Chondrocyte (in vitro differentiated cells): ENCODE data around the gene CUL9. TPM values are rescaled to one million over a fixed set of nuclear protein-coding genes. Genes with fewer than 3 reads are reported as not detected.

ENCODE experiments used
- DNase-seq: peaks from one replicate; pipeline ENCODE4 v3.0.0; 2021; ENCODE audit warnings: mixed read lengths, low spot score
- H3K27ac Mint-ChIP-seq: one replicate; pipeline ENCODE4 v1.8.0; 2021; ENCODE audit warnings: mild to moderate bottlenecking, moderate library complexity, mixed read lengths; ENCODE audit not compliant: unreplicated experiment
- H3K27me3 Mint-ChIP-seq: 2 replicates; pipeline ENCODE4 v1.8.0; 2021; ENCODE audit warnings: low read depth, mixed read lengths
- H3K36me3 Mint-ChIP-seq: 2 replicates; pipeline ENCODE4 v1.8.0; 2021; ENCODE audit warnings: low read depth, mixed read lengths
- H3K4me1 Mint-ChIP-seq: 2 replicates; pipeline ENCODE4 v1.8.0; 2021; ENCODE audit warnings: low read depth, mild to moderate bottlenecking, mixed read lengths
- H3K4me3 Mint-ChIP-seq: one replicate; pipeline ENCODE4 v1.8.0; 2021; ENCODE audit warnings: mild to moderate bottlenecking, moderate library complexity, mixed read lengths; ENCODE audit not compliant: unreplicated experiment
- H3K9me3 Mint-ChIP-seq: 2 replicates; pipeline ENCODE4 v1.8.0; 2021; ENCODE audit warnings: low read depth, mixed read lengths
- total RNA-seq: library from RNA; stranded (reverse); gene quantifications from 3 replicates; pipeline ENCODE4 v1.2.1, GENCODE V29; 2021
- TF ChIP-seq, protein P1 (sequence below): fragments of 200-600 bp; sonication (generic); IDR thresholded peaks from 2 replicates; pipeline ENCODE4 v1.5.0; 2021; ENCODE audit warnings: antibody characterized with exemption, mild to moderate bottlenecking, moderate library complexity

Gene CUL9
- total RNA-seq, 1 donor from 2014 or later: 19.8 TPM

DNA sequence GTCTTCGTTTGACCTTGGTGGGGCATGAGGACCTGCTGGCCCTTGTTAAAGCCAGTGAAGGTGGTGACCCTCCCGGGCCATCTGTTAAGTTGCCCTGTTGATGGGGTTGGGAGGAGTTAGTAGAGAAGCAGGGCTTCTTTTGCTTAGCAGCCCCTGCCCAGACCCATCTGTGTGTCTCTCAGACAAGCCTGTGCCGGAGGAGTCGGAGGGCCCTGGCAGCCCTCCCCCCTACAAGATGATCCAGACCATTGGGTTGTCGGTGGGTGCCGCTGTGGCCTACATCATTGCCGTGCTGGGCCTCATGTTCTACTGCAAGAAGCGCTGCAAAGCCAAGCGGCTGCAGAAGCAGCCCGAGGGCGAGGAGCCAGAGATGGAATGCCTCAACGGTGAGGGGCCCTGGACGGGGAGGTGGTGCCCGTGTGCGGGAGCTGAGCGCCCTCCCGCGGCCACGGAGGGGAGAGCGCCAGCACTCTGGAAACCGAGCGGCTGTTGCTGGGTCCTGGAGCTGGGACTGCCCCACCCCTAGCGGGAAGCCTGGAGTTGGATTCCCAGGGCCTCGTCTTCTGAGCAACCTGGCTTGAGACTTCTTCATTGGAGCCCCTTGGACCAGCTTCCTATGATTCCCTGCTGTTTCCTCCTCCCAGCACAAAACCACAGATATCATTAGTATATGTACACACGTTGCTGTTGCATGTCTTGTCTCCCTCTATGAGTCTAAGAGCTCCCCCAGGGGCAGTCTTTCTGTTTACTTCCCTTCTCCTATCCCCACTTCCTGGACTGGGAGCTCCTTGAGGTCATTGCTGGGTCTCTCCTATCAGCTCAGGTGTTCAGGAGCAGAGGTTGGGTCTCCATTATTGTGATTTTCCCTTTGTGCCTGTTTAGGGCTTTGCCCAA is 38.5 kb upstream of the CUL9 start:
- no peaks in the 10 kb centered on the region for H3K9me3 Mint-ChIP-seq
- peaks cover 14% of the 10 kb centered on the region for H3K4me1 Mint-ChIP-seq
- no peak for DNase-seq
- TF ChIP-seq, protein P1, sequence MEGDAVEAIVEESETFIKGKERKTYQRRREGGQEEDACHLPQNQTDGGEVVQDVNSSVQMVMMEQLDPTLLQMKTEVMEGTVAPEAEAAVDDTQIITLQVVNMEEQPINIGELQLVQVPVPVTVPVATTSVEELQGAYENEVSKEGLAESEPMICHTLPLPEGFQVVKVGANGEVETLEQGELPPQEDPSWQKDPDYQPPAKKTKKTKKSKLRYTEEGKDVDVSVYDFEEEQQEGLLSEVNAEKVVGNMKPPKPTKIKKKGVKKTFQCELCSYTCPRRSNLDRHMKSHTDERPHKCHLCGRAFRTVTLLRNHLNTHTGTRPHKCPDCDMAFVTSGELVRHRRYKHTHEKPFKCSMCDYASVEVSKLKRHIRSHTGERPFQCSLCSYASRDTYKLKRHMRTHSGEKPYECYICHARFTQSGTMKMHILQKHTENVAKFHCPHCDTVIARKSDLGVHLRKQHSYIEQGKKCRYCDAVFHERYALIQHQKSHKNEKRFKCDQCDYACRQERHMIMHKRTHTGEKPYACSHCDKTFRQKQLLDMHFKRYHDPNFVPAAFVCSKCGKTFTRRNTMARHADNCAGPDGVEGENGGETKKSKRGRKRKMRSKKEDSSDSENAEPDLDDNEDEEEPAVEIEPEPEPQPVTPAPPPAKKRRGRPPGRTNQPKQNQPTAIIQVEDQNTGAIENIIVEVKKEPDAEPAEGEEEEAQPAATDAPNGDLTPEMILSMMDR: peak; percentile 97
- H3K4me3 Mint-ChIP-seq: no peak overlapping the region
- H3K27ac Mint-ChIP-seq: peak overlapping the region; percentile 57
- peaks cover 18% of the 10 kb centered on the region for H3K36me3 Mint-ChIP-seq
- H3K27me3 Mint-ChIP-seq: no peaks in the 10 kb centered on the region

DNA sequence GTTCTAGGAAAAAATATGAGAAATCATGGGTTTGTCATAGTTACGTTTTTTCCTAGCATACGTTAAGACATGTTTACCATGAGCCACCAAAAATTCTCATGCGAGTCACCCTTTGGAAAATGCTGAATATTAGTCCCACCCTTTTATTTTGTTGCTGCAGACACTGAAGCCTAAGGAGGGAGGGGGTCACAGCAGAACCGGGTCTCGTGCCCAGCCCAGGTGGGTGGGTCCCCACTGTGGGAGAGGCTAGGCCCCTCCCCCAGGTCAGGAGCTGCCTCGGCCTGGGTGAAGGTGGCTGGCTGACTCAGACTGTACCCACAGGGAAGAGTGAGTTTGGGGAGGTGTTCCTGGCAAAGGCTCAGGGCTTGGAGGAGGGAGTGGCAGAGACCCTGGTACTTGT is 37.1 kb upstream of the CUL9 start:
- TF ChIP-seq, protein P1: no peak
- Mint-ChIP-seq H3K27ac (no peak overlapping the region), H3K4me3 (no peak overlapping the region), H3K4me1 (peaks cover 23% of the 10 kb centered on the region), H3K27me3 (no peaks in the 10 kb centered on the region), H3K36me3 (peaks cover 18% of the 10 kb centered on the region), H3K9me3 (no peaks in the 10 kb centered on the region)
- DNase-seq: no peak

DNA sequence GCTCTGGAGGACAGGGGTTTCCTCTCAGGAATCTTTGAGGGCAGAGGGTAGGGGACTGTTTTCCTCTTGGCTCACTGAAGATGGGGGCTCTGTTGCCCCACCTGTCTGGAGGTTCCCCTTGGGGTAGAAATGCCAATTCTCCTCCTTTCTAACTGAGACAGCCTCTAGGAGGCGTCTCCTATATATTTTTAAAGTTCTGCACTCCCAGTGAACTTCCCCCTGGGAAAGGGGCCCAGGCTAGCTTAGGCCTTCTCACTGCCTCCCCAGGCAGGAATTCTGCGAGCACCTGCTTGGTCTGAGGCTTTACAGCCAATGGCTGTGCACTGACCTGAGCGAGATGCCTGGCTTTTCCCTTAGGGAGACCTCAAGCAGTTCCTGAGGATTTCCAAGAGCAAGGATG is 35.7 kb upstream of the CUL9 start:
- peaks cover 23% of the 10 kb centered on the region for H3K4me1 Mint-ChIP-seq
- DNase-seq: no peak
- peak overlapping the region; percentile 17 for H3K27ac Mint-ChIP-seq
- H3K9me3 Mint-ChIP-seq: no peaks in the 10 kb centered on the region
- peaks cover 15% of the 10 kb centered on the region for H3K36me3 Mint-ChIP-seq
- TF ChIP-seq, protein P1: no peak
- H3K4me3 Mint-ChIP-seq: no peak overlapping the region
- no peaks in the 10 kb centered on the region for H3K27me3 Mint-ChIP-seq

DNA sequence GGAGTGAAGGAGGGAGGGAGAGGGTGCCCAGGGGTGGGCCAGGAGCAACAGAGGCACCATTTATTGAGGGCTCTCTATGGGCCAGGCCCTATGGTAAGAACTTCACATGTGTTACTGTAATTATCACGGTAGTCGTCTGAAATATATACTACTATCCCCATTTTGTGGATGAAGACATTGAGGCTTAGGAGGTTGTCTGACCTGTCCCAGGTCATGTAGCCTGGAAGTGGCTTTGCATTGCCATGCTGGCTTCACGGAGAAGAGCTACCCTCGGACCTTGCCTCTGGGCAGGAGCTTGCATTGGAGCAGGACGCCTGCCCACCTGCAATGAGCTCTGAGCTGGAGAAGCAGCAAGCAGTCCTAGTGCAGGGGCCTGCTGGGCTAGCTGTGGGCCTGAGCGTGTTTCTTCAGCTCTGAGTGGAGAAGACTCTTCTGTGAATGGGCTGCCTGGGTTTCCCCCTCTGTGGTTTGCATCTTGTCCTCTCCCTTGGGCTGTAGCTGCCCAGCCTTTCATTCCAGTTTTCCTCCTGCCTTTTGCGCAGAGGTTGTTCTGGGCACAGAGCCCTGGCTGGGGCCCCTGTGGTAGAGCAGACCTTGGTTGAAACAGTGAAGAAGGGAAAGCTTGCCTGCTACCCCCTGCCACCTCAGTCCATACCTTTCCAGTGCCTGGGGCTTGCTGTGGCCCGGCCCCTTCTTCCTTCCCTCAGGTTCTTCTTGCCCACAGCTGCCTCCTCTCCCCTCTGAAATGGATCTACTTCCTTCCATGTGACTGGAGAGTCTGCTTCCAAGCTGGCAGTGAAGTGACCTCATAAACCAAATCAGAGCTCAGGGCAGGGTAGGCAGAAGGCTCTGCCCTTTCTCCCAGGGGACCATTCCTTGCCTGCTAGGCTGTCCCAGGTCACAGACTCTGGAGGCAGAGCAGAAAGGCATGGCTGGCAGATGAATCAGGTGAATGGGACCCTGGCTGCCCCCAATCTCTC is 35.0 kb upstream of the CUL9 start:
- H3K9me3 Mint-ChIP-seq: no peaks in the 10 kb centered on the region
- no peaks in the 10 kb centered on the region for H3K27me3 Mint-ChIP-seq
- peaks cover 23% of the 10 kb centered on the region for H3K4me1 Mint-ChIP-seq
- no peak overlapping the region for H3K4me3 Mint-ChIP-seq
- H3K36me3 Mint-ChIP-seq: peaks cover 14% of the 10 kb centered on the region
- TF ChIP-seq, protein P1: no peak
- DNase-seq: no peak
- peak overlapping the region; percentile 51 for H3K27ac Mint-ChIP-seq
